ENCODE measurements around the gene SULT2B1. TPM values are rescaled to one million over a fixed set of nuclear protein-coding genes. Genes with fewer than 3 reads are reported as not detected.

The SULT2B1 gene
- total RNA-seq, 1 donor from 2014 or later, result 1.6 TPM

DNA sequence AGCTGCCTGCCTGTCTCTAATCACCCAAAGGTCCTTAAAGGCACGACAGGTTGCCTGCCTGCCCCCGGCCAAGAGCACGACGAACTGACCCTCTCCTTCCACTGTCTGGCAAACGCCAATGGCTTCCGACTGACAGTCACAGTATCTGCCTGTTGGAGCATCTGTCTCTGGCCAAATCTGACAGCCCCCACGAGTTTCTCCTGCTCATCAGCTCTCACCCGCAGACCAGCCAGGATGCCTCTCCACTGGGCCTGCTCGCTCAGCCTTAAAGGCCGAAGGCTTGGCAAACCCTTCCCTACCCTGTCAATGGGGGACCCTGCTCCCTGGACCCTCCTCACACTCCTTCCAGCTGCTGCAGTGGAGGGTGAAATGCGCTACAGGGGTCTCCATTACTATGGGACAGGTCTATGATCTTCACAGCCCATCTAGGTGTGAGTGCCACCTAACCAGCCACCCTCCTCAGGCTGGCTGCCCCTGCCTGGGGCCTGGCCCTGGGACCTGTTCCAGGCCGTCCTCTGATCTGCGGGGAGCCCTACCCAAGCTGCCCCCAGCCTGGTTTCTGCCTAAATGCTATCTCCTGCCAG is 62.0 kb downstream of the SULT2B1 start:
- H3K4me3 ChIP-seq, result no peak overlapping the region
- H3K9me3 Mint-ChIP-seq, result no peaks in the 10 kb centered on the region
- H3K27ac Mint-ChIP-seq, result peak overlapping the region; percentile 95
- H3K79me2 ChIP-seq (ENCODE audit: low read depth), result peaks cover 33% of the 10 kb centered on the region
- H3K4me3 Mint-ChIP-seq, result peak overlapping the region; percentile 72
- peaks cover 53% of the 10 kb centered on the region for H3F3A ChIP-seq (ENCODE audit: low read depth)
- DNase-seq (ENCODE audit: low spot score), result no peak
- H3K4me1 ChIP-seq, result peaks cover 41% of the 10 kb centered on the region
- no peaks in the 10 kb centered on the region for H3K36me3 ChIP-seq
- H3K27ac ChIP-seq, result peak overlapping the region; percentile 91
- H3K27me3 ChIP-seq, result no peaks in the 10 kb centered on the region
- H3K4me2 ChIP-seq, result peak overlapping the region; percentile 76
- H3K9ac ChIP-seq, result no peak overlapping the region
- H3K27me3 Mint-ChIP-seq (ENCODE audit: insufficient read depth, low read depth), result peaks cover 6% of the 10 kb centered on the region
- peaks cover 15% of the 10 kb centered on the region for H3K36me3 Mint-ChIP-seq
- no peaks in the 10 kb centered on the region for H3K9me3 ChIP-seq (ENCODE audit: low read depth)
- H2AFZ ChIP-seq (replicated peaks), result no peak overlapping the region
- peaks cover 46% of the 10 kb centered on the region for H4K20me1 ChIP-seq (ENCODE audit: low read depth)
- H3K4me1 Mint-ChIP-seq, result peaks cover 30% of the 10 kb centered on the region
- TF ChIP-seq EZH2phosphoT487 (IDR thresholded peaks at IDR 0.05) (no peak), EZH2 (IDR thresholded peaks at IDR 0.05) (no peak)
- TF ChIP-seq, protein P1, sequence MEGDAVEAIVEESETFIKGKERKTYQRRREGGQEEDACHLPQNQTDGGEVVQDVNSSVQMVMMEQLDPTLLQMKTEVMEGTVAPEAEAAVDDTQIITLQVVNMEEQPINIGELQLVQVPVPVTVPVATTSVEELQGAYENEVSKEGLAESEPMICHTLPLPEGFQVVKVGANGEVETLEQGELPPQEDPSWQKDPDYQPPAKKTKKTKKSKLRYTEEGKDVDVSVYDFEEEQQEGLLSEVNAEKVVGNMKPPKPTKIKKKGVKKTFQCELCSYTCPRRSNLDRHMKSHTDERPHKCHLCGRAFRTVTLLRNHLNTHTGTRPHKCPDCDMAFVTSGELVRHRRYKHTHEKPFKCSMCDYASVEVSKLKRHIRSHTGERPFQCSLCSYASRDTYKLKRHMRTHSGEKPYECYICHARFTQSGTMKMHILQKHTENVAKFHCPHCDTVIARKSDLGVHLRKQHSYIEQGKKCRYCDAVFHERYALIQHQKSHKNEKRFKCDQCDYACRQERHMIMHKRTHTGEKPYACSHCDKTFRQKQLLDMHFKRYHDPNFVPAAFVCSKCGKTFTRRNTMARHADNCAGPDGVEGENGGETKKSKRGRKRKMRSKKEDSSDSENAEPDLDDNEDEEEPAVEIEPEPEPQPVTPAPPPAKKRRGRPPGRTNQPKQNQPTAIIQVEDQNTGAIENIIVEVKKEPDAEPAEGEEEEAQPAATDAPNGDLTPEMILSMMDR (IDR thresholded peaks at IDR 0.05), result no peak

DNA sequence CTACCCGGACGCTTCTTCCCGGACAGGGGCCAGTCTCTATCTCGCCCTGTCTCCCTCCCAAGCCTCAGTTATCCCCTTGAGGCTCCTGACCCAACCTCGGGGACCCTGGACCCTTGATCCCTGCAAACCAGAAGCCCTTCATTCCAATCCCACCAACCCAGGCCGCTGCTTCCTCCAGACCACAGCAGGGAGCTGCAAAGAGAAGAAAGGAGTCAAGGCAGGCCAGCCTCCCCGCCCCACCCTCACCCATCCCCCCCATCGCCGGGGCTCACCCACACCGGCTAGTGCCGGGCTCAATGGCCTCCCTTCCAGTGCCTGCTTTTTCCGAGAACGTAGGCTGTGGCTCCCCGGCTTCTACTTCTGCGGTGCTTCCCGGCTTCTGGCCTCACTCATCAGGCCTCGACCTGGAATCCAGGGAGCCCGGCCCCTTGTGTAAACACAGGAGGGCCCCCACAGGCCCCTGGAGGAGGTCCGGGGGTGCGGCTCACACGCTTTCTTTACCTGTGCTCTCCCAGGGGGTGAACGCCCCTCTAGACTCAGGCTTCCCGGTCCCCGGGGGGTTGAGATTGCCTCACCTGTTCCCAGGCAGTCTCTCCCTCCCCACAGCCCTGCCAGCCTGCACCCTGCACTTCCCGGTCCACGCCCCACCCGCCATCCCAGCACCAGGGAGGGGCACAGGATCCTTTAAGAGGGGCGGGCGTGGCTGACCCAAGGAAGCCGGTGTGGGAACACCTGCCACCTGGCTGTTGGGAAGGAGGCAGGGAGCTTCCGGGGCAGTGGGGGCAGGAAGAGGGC is 62.7 kb downstream of the SULT2B1 start, which contains the start of gene FAM83E:
FAM83E (minus strand) TSS at position 641 of the 795 bp plus-strand sequence. CDS start 1,704 bp downstream, outside the sequence.
- peak; percentile 75 for DNase-seq (ENCODE audit: low spot score)
- Histone ChIP-seq H3K9ac (peak within 1 kb of the TSS; percentile 29), H3K4me1 (peaks cover 42% of the 10 kb centered on the region), H3K9me3 (ENCODE audit: low read depth) (no peaks in the 10 kb centered on the region), H3K36me3 (no peaks in the 10 kb centered on the region), H4K20me1 (ENCODE audit: low read depth) (peaks cover 46% of the 10 kb centered on the region), H3K4me3 (peak within 1 kb of the TSS; percentile 28), H3K27me3 (no peaks in the 10 kb centered on the region), H2AFZ (replicated peaks) (no peak within 1 kb of the TSS), H3K79me2 (ENCODE audit: low read depth) (peaks cover 34% of the 10 kb centered on the region), H3K27ac (peak within 1 kb of the TSS; percentile 91), H3F3A (ENCODE audit: low read depth) (peaks cover 55% of the 10 kb centered on the region), H3K4me2 (peak within 1 kb of the TSS; percentile 76)
- H3K4me3 Mint-ChIP-seq, result peak within 1 kb of the TSS; percentile 72
- H3K9me3 Mint-ChIP-seq, result no peaks in the 10 kb centered on the region
- peaks cover 6% of the 10 kb centered on the region for H3K27me3 Mint-ChIP-seq (ENCODE audit: insufficient read depth, low read depth)
- TF ChIP-seq EZH2phosphoT487 (IDR thresholded peaks at IDR 0.05) (no peak), EZH2 (IDR thresholded peaks at IDR 0.05) (no peak)
- TF ChIP-seq, protein P1 (IDR thresholded peaks at IDR 0.05), result no peak
- peaks cover 15% of the 10 kb centered on the region for H3K36me3 Mint-ChIP-seq
- peak within 1 kb of the TSS; percentile 95 for H3K27ac Mint-ChIP-seq
- peaks cover 32% of the 10 kb centered on the region for H3K4me1 Mint-ChIP-seq

DNA sequence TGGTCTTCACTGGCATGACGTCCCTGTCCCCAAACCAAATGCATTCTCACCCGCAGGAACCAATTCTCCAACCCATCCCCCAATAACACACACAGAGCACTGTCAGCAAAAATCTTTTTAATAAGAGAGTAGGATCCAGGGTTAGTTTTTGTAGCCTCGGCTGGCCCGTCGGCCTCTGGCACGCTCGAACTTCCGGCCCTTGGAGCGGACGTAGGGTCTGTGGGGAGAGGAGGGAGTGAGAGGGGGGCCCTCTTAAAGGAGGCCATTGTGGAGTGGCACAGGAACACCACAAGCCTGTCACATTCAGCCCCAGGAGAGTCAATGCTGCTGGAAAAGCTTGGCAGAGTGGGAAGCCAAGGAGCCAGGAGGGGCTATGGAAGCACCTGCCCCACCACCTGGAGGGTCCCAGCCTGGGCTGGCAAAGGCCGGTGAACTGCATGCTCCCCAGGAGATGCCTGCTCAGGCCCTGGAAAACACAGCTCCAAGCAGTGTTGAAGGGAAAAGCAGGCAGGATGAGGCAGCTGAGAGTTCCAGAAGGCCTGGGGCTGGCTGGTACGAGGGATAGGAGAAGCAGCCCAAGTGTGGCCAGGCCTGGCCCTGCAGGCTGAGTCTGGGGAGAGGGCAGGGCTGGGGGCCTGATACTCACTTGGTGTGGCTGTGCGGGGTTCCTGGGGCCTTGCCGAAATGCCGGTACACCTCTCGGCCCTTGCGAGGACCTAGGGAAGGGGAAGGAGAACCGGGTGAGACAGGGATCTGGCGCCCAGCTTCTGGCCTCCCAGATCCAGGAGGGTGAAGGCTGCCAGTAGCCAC is 63.5 kb downstream of the SULT2B1 start:
- no peaks in the 10 kb centered on the region for H3K36me3 ChIP-seq
- TF ChIP-seq, protein P1 (IDR thresholded peaks at IDR 0.05), result no peak
- no peak for TF ChIP-seq EZH2 (IDR thresholded peaks at IDR 0.05)
- no peak for TF ChIP-seq EZH2phosphoT487 (IDR thresholded peaks at IDR 0.05)
- H3K4me1 Mint-ChIP-seq, result peaks cover 40% of the 10 kb centered on the region
- H3K4me3 ChIP-seq, result peak overlapping the region; percentile 28
- peaks cover 15% of the 10 kb centered on the region for H3K36me3 Mint-ChIP-seq
- H3K9me3 Mint-ChIP-seq, result no peaks in the 10 kb centered on the region
- H3K27me3 ChIP-seq, result no peaks in the 10 kb centered on the region
- peaks cover 42% of the 10 kb centered on the region for H3K79me2 ChIP-seq (ENCODE audit: low read depth)
- peak overlapping the region; percentile 48 for H3K4me3 Mint-ChIP-seq
- DNase-seq (ENCODE audit: low spot score), result no peak
- no peak overlapping the region for H3K9ac ChIP-seq
- peaks cover 46% of the 10 kb centered on the region for H4K20me1 ChIP-seq (ENCODE audit: low read depth)
- H3K27me3 Mint-ChIP-seq (ENCODE audit: insufficient read depth, low read depth), result peaks cover 6% of the 10 kb centered on the region
- peaks cover 46% of the 10 kb centered on the region for H3K4me1 ChIP-seq
- H3K27ac Mint-ChIP-seq, result no peak overlapping the region
- peaks cover 62% of the 10 kb centered on the region for H3F3A ChIP-seq (ENCODE audit: low read depth)
- no peak overlapping the region for H2AFZ ChIP-seq (replicated peaks)
- H3K9me3 ChIP-seq (ENCODE audit: low read depth), result no peaks in the 10 kb centered on the region
- peak overlapping the region; percentile 76 for H3K4me2 ChIP-seq
- H3K27ac ChIP-seq, result peak overlapping the region; percentile 91
